HUES64 (cell line): ENCODE measurements around the gene CYSLTR2. TPM values are rescaled to one million over a fixed set of nuclear protein-coding genes. Genes with fewer than 3 reads are reported as not detected.

ENCODE experiments used
- H3K27ac ChIP-seq: 2 replicates; pipeline ENCODE4 v1.7.0; 2013; ENCODE audit warnings: low read depth, low read length, inconsistent platforms
- H3K27me3 ChIP-seq: 2 replicates; pipeline ENCODE4 v1.6.1; 2013; ENCODE audit warnings: mild to moderate bottlenecking, low read length; ENCODE audit not compliant: insufficient read depth
- H3K36me3 ChIP-seq: 2 replicates; pipeline ENCODE4 v1.6.1; 2013; ENCODE audit warnings: mild to moderate bottlenecking, low read length; ENCODE audit not compliant: insufficient read depth
- H3K4me1 ChIP-seq: 2 replicates; pipeline ENCODE4 v1.6.1; 2013; ENCODE audit warnings: mild to moderate bottlenecking, low read length, moderate library complexity; ENCODE audit not compliant: insufficient read depth
- H3K4me3 ChIP-seq: 2 replicates; pipeline ENCODE4 v1.5.1; 2013; ENCODE audit warnings: mild to moderate bottlenecking, low read length, moderate library complexity
- H3K9ac ChIP-seq: 2 replicates; pipeline ENCODE4 v1.6.1; 2013; ENCODE audit warnings: mild to moderate bottlenecking, low read depth, low read length
- H3K9me3 ChIP-seq: 2 replicates; pipeline ENCODE4 v1.6.1; 2013; ENCODE audit warnings: low read depth, low read length; ENCODE audit not compliant: insufficient read depth
- WGBS: fragments of 150-250, 120-280 bp; methylation state at CpG from one replicate; pipeline ENCODE4 v1.1.7; 2013; ENCODE audit warnings: missing lambda C conversion rate; 5-methylcytosine and 5-hydroxymethylcytosine counted together
- polyA plus RNA-seq, 2 experiments: library from polyadenylated mRNA; stranded (reverse); fragments of 50-300 nt; gene quantifications; one replicate each; pipeline ENCODE4 v1.2.3, GENCODE V29; 2013

Gene CYSLTR2, protein sequence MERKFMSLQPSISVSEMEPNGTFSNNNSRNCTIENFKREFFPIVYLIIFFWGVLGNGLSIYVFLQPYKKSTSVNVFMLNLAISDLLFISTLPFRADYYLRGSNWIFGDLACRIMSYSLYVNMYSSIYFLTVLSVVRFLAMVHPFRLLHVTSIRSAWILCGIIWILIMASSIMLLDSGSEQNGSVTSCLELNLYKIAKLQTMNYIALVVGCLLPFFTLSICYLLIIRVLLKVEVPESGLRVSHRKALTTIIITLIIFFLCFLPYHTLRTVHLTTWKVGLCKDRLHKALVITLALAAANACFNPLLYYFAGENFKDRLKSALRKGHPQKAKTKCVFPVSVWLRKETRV
- 0.05 TPM for polyA plus RNA-seq (2013, experiment 1 of 2)
- polyA plus RNA-seq (2013, experiment 2 of 2), result 0.06 TPM

- Histone ChIP-seq H3K27me3 (no peaks in the 10 kb centered on the region), H3K9ac (no peak within 1 kb of the TSS), H3K9me3 (no peaks in the 10 kb centered on the region), H3K36me3 (no peaks in the 10 kb centered on the region), H3K4me3 (no peak within 1 kb of the TSS), H3K4me1 (peaks cover 7% of the 10 kb centered on the region; the same call in 1 of the 2 replicates), H3K27ac (no peak within 1 kb of the TSS)
- 85% methylated on average over 1 of the region's 1 CpG for WGBS
These were observed at the start of gene CYSLTR2 for GRCh38 chr13:48653472-48653939. CYSLTR2 (plus strand) TSS chr13:48653929; CDS start chr13:48706818, 52,889 bp downstream.

GRCh38 chr13:48615049-48615448 lies 38.7 kb upstream of the CYSLTR2 start:
- WGBS, result 96% methylated on average over 2 of the region's 2 CpGs
- Histone ChIP-seq H3K4me1 (no peaks in the 10 kb centered on the region), H3K4me3 (no peak overlapping the region)

GRCh38 chr13:48618937-48619336 lies 34.8 kb upstream of the CYSLTR2 start:
- H3K36me3 ChIP-seq, result no peaks in the 10 kb centered on the region
- no peak overlapping the region for H3K9ac ChIP-seq
- WGBS, result 94% methylated on average over 3 of the region's 3 CpGs
- no peak overlapping the region for H3K27ac ChIP-seq
- no peaks in the 10 kb centered on the region for H3K27me3 ChIP-seq
- peaks cover 25% of the 10 kb centered on the region for H3K9me3 ChIP-seq
- H3K4me1 ChIP-seq, result no peaks in the 10 kb centered on the region
- no peak overlapping the region for H3K4me3 ChIP-seq

More at GRCh38 chr13:48615049-48615448, 38.7 kb upstream of the CYSLTR2 start:
- Histone ChIP-seq H3K27ac (no peak overlapping the region), H3K36me3 (no peaks in the 10 kb centered on the region), H3K27me3 (no peaks in the 10 kb centered on the region), H3K9ac (no peak overlapping the region), H3K9me3 (peaks cover 18% of the 10 kb centered on the region)

DNA sequence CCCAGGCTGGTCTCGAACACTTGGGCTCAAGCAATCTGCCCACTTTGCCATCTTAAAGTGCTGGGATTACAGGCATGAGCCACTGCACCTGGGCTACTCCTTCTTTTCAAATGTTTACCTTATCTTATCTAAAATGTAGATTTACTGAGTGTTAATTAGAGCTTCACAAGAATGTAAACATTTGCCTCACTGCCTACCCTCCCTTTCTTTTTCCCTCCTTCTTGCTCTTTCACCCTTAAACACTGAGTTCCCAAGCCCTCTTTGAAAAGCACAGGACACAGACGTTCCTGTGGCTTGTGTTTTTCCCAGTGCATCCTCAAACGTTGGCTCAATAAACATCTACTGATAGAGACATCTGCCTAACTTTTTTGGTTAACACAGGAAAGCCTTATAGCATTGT lies 32.7 kb upstream of the CYSLTR2 start:
- Histone ChIP-seq H3K4me1 (no peaks in the 10 kb centered on the region), H3K9ac (no peak overlapping the region), H3K4me3 (no peak overlapping the region), H3K27me3 (no peaks in the 10 kb centered on the region), H3K36me3 (no peaks in the 10 kb centered on the region), H3K27ac (no peak overlapping the region), H3K9me3 (peaks cover 25% of the 10 kb centered on the region)
- 67% methylated on average over 3 of the region's 3 CpGs for WGBS

GRCh38 chr13:48624016-48624415 lies 29.7 kb upstream of the CYSLTR2 start:
- H3K27me3 ChIP-seq, result no peaks in the 10 kb centered on the region
- no peak overlapping the region for H3K27ac ChIP-seq
- 84% methylated on average over 4 of the region's 4 CpGs for WGBS

GRCh38 chr13:48624858-48625257 lies 28.9 kb upstream of the CYSLTR2 start:
- Histone ChIP-seq H3K36me3 (no peaks in the 10 kb centered on the region), H3K4me1 (no peaks in the 10 kb centered on the region), H3K27ac (no peak overlapping the region), H3K9ac (no peak overlapping the region), H3K27me3 (no peaks in the 10 kb centered on the region), H3K4me3 (no peak overlapping the region), H3K9me3 (peaks cover 10% of the 10 kb centered on the region)
- 97% methylated on average over 4 of the region's 4 CpGs for WGBS

More at GRCh38 chr13:48624016-48624415, 29.7 kb upstream of the CYSLTR2 start:
- H3K9ac ChIP-seq, result no peak overlapping the region
- no peak overlapping the region for H3K4me3 ChIP-seq
- H3K4me1 ChIP-seq, result no peaks in the 10 kb centered on the region
- H3K36me3 ChIP-seq, result no peaks in the 10 kb centered on the region
- peaks cover 16% of the 10 kb centered on the region for H3K9me3 ChIP-seq

GRCh38 chr13:48625413-48626076 lies 28.2 kb upstream of the CYSLTR2 start:
- Histone ChIP-seq H3K9ac (no peak overlapping the region), H3K36me3 (no peaks in the 10 kb centered on the region), H3K4me3 (no peak overlapping the region), H3K27ac (no peak overlapping the region), H3K4me1 (no peaks in the 10 kb centered on the region), H3K9me3 (peaks cover 6% of the 10 kb centered on the region), H3K27me3 (no peaks in the 10 kb centered on the region)
- WGBS, result 92% methylated on average over 3 of the region's 4 CpGs

DNA sequence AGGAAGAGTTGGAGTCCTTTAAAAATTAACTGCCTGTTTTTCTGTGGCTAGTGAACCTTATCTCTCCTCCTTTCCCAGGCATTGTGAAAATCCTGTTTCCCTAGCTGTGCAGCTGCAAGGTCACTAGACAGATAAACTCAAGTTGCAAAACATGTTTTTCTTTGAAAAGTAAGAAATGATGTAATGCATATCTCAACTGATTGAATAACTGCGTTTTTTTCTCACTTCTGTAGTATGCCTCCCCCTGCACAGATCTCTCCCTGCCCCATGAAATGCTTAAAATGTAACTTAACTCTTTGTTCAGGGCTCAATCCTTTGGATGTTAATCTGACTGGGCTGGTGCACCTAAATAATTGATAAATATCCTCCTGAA lies 27.7 kb upstream of the CYSLTR2 start:
- H3K27ac ChIP-seq, result no peak overlapping the region
- H3K4me1 ChIP-seq, result no peaks in the 10 kb centered on the region
- WGBS, result 100% methylated on average over 1 of the region's 1 CpG
- H3K9ac ChIP-seq, result no peak overlapping the region
- H3K4me3 ChIP-seq, result no peak overlapping the region
- peaks cover 2% of the 10 kb centered on the region for H3K9me3 ChIP-seq
- no peaks in the 10 kb centered on the region for H3K27me3 ChIP-seq
- no peaks in the 10 kb centered on the region for H3K36me3 ChIP-seq

GRCh38 chr13:48626726-48627451 lies 26.8 kb upstream of the CYSLTR2 start:
- Histone ChIP-seq H3K4me3 (no peak overlapping the region), H3K27me3 (no peaks in the 10 kb centered on the region), H3K36me3 (no peaks in the 10 kb centered on the region), H3K9ac (no peak overlapping the region), H3K27ac (no peak overlapping the region), H3K9me3 (no peaks in the 10 kb centered on the region; the same call in 1 of the 2 replicates), H3K4me1 (no peaks in the 10 kb centered on the region)
- WGBS, result 84% methylated on average over 2 of the region's 2 CpGs

GRCh38 chr13:48629277-48629676 lies 24.5 kb upstream of the CYSLTR2 start:
- Histone ChIP-seq H3K27me3 (no peaks in the 10 kb centered on the region), H3K4me1 (no peaks in the 10 kb centered on the region), H3K9me3 (no peaks in the 10 kb centered on the region), H3K4me3 (no peak overlapping the region), H3K36me3 (no peaks in the 10 kb centered on the region), H3K27ac (no peak overlapping the region), H3K9ac (no peak overlapping the region)
- 92% methylated on average over 4 of the region's 4 CpGs for WGBS

DNA sequence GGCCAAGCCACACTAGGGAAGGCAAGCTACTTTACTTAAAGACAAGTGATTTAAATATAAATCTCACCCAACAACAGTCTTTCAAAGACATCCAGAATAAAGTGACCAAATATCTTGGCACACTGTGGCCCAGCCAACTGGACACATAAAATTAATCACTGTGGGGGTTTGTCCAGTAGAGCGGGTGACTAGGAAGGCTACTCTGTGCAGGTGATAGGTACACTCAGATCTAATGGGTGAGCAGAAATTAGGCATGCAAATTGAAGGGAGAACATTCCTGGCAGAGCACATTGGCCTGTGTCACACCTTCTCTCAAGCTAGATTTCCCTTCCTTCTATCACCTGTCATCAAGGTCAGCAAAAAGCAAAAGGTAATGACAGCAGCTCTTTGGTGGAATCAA lies 23.4 kb upstream of the CYSLTR2 start:
- no peak overlapping the region for H3K4me3 ChIP-seq
- peaks cover 5% of the 10 kb centered on the region; the same call in 1 of the 2 replicates for H3K9me3 ChIP-seq
- no peaks in the 10 kb centered on the region for H3K4me1 ChIP-seq
- H3K9ac ChIP-seq, result no peak overlapping the region
- no peak overlapping the region for H3K27ac ChIP-seq
- H3K27me3 ChIP-seq, result no peaks in the 10 kb centered on the region
- H3K36me3 ChIP-seq, result no peaks in the 10 kb centered on the region
- 100% methylated on average over 1 of the region's 1 CpG for WGBS
